Upper lobe of left lung (tissue), 6 donors: ENCODE data around the gene KRT33B. TPM values are rescaled to one million over a fixed set of nuclear protein-coding genes. Genes with fewer than 3 reads are reported as not detected.

ENCODE experiments used
- ATAC-seq, 2 donors: fragments of 200-7000 bp; cut with Tn5 transposase; one replicate each; pipeline ENCODE4 v1.9.1; 2022; ENCODE audit warnings: mild to moderate bottlenecking in 2 of 2, moderate library complexity in 2 of 2; ENCODE audit not compliant: low FRiP score in 2 of 2
- DNase-seq, 2 donors: peaks; one replicate each; pipeline ENCODE4 v3.0.0-alpha.2; 2019 to 2020
- H3K27ac ChIP-seq, 4 donors: fragments of 200-600 bp; sonication (generic); one replicate each; pipeline ENCODE4 v1.5.1; 2016 to 2019
- H3K27me3 ChIP-seq, 4 donors: fragments of 200-600 bp; sonication (generic); one replicate each; pipeline ENCODE4 v1.5.1; 2017 to 2019
- H3K36me3 ChIP-seq, 4 donors: fragments of 200-600 bp; sonication (generic); one replicate each; pipeline ENCODE4 v1.5.1; 2016 to 2019
- H3K4me1 ChIP-seq, 4 donors: fragments of 200-600 bp; sonication (generic); one replicate each; pipeline ENCODE4 v1.5.1; 2018 to 2019
- H3K4me3 ChIP-seq, 4 donors: fragments of 200-600 bp; sonication (generic); one replicate each; pipeline ENCODE4 v1.5.1; 2017 to 2019; ENCODE audit warnings: mild to moderate bottlenecking in 2 of 4, moderate library complexity in 1 of 4
- H3K9me3 ChIP-seq, 4 donors: fragments of 200-600 bp; sonication (generic); one replicate each; pipeline ENCODE4 v1.5.1; 2018 to 2019
- CTCF ChIP-seq, 6 experiments: fragments of 450-650 bp in 4 of 6; fragments of 200-600 bp in 2 of 6; sonication (generic) in 2 of 6; IDR thresholded peaks; one replicate each; pipeline ENCODE4 v1.5.1; 2016 to 2019; ENCODE audit warnings: antibody characterized with exemption in 6 of 6
- EP300 ChIP-seq, 4 donors: sonication (generic); formaldehyde crosslinking; IDR thresholded peaks; one replicate each; pipeline ENCODE4 v1.5.1; 2017; ENCODE audit warnings: antibody characterized with exemption in 4 of 4, control low read depth in 2 of 4
- POLR2A ChIP-seq, 4 donors: fragments of 450-650 bp; IDR thresholded peaks; one replicate each; pipeline ENCODE4 v1.5.1; 2016 to 2017; ENCODE audit warnings: antibody characterized with exemption in 4 of 4, mild to moderate bottlenecking in 2 of 4
- POLR2AphosphoS5 ChIP-seq, 2 donors: sonication (generic); formaldehyde crosslinking; IDR thresholded peaks; one replicate each; pipeline ENCODE4 v1.5.1; 2017; ENCODE audit warnings: antibody characterized with exemption in 2 of 2
- WGBS, 2 donors: methylation state at CpG; one replicate each; pipeline ENCODE4 v1.1.5; 2017 to 2018; 5-methylcytosine and 5-hydroxymethylcytosine counted together
- total RNA-seq, 6 donors: library from RNA; depleted of rRNA in 4 of 6; stranded (reverse); fragments of >200 nt in 4 of 6; gene quantifications; one replicate each; pipeline versions ENCODE4 v1.1.0 to v1.2.1, GENCODE V29; 2016 to 2021
- donor health status: DM: no; HTN: no; CAD: no; lungs with moderate emphysema.
- donor health status: DM: no; HTN: yes; CAD: no; lungs with severe emphysema.

KRT33B gene
- not detected for total RNA-seq

GRCh38 chr17:41369713-41370112, at the start of gene KRT33B:
Gene KRT33B (minus strand): TSS chr17:41369813. CDS start chr17:41369750, 63 bp downstream.
- no peak within 1 kb of the TSS for H3K4me3 ChIP-seq
- no peaks in the 10 kb centered on the region for H3K36me3 ChIP-seq
- no peak for DNase-seq
- TF ChIP-seq POLR2AphosphoS5 (IDR thresholded peaks at IDR 0.05) (no peak), POLR2A (IDR thresholded peaks at IDR 0.05) (no peak), CTCF (IDR thresholded peaks at IDR 0.05) (no peak), EP300 (IDR thresholded peaks at IDR 0.05) (no peak)
- H3K27ac ChIP-seq: no peak within 1 kb of the TSS
- no peaks in the 10 kb centered on the region for H3K9me3 ChIP-seq
- no peak for ATAC-seq
- no peaks in the 10 kb centered on the region for H3K27me3 ChIP-seq
- WGBS, 2 donors: 92 to 100% methylated on average over 1 of the region's 1 CpG
- no peaks in the 10 kb centered on the region for H3K4me1 ChIP-seq

- no peaks in the 10 kb centered on the region for H3K36me3 ChIP-seq
- DNase-seq: no peak
- 88 to 93% methylated on average over 7 of the region's 7 CpGs for WGBS, 2 donors
- no peaks in the 10 kb centered on the region for H3K9me3 ChIP-seq
- no peak for ATAC-seq
- no peak overlapping the region for H3K27ac ChIP-seq
- TF ChIP-seq CTCF (IDR thresholded peaks at IDR 0.05) (no peak), POLR2AphosphoS5 (IDR thresholded peaks at IDR 0.05) (no peak), POLR2A (IDR thresholded peaks at IDR 0.05) (no peak)
- H3K4me3 ChIP-seq: no peak overlapping the region
- peaks cover 0 to 9% (median 2%) of the 10 kb centered on the region in 4 donors for H3K4me1 ChIP-seq
- no peaks in the 10 kb centered on the region for H3K27me3 ChIP-seq
Measured at GRCh38 chr17:41418116-41418860, 48.7 kb upstream of the KRT33B start.

- Histone ChIP-seq H3K4me3 (no peak overlapping the region), H3K27ac (no peak overlapping the region), H3K9me3 (no peaks in the 10 kb centered on the region), H3K4me1 (peaks cover 0 to 9% (median 2%) of the 10 kb centered on the region in 4 donors), H3K36me3 (no peaks in the 10 kb centered on the region), H3K27me3 (no peaks in the 10 kb centered on the region)
- WGBS, 2 donors: 50 to 52% methylated on average over 4 of the region's 4 CpGs
- DNase-seq (no peak), ATAC-seq (no peak)
- TF ChIP-seq CTCF (IDR thresholded peaks at IDR 0.05): peak in 2 of 6 experiments; percentile 13 to 26
- TF ChIP-seq POLR2A (IDR thresholded peaks at IDR 0.05): no peak
Measured at GRCh38 chr17:41417576-41418015, 48.0 kb upstream of the KRT33B start.

- DNase-seq (no peak), ATAC-seq (no peak)
- H3K27me3 ChIP-seq: no peaks in the 10 kb centered on the region
- H3K9me3 ChIP-seq: no peaks in the 10 kb centered on the region
- no peak overlapping the region for H3K4me3 ChIP-seq
- H3K4me1 ChIP-seq: peaks cover 0 to 9% (median 2%) of the 10 kb centered on the region in 4 donors
- no peak overlapping the region for H3K27ac ChIP-seq
- 89 to 90% methylated on average over 6 of the region's 6 CpGs for WGBS, 2 donors
- H3K36me3 ChIP-seq: no peaks in the 10 kb centered on the region
- no peak for TF ChIP-seq POLR2A (IDR thresholded peaks at IDR 0.05)
- no peak for TF ChIP-seq POLR2AphosphoS5 (IDR thresholded peaks at IDR 0.05)
- TF ChIP-seq CTCF (IDR thresholded peaks at IDR 0.05): no peak
- no peak for TF ChIP-seq EP300 (IDR thresholded peaks at IDR 0.05)
Measured at GRCh38 chr17:41417127-41417526, 47.5 kb upstream of the KRT33B start.

GRCh38 chr17:41416479-41416878, 46.9 kb upstream of the KRT33B start:
- peaks cover 0 to 9% (median 2%) of the 10 kb centered on the region in 4 donors for H3K4me1 ChIP-seq
- no peaks in the 10 kb centered on the region for H3K36me3 ChIP-seq
- DNase-seq (no peak), ATAC-seq (no peak)
- TF ChIP-seq POLR2A (IDR thresholded peaks at IDR 0.05) (no peak), EP300 (IDR thresholded peaks at IDR 0.05) (no peak), CTCF (IDR thresholded peaks at IDR 0.05) (no peak), POLR2AphosphoS5 (IDR thresholded peaks at IDR 0.05) (no peak)
- no peak overlapping the region for H3K4me3 ChIP-seq
- 87 to 89% methylated on average over 5 of the region's 5 CpGs for WGBS, 2 donors
- no peaks in the 10 kb centered on the region for H3K9me3 ChIP-seq
- no peaks in the 10 kb centered on the region for H3K27me3 ChIP-seq
- H3K27ac ChIP-seq: no peak overlapping the region
